GOT3 (cell line): ENCODE measurements around the gene UGT3A2.

ENCODE experiments used
- DNase-seq: peaks from one replicate; lab custom pipeline; 2025; ENCODE audit warnings: mixed read lengths; lab: John Stamatoyannopoulos, UW

Gene UGT3A2

GRCh38 chr5:36006163-36006562 is 60.5 kb downstream of the UGT3A2 start:
- no peak for DNase-seq

GRCh38 chr5:36001032-36001431 is 65.7 kb downstream of the UGT3A2 start:
- DNase-seq, result no peak

DNA sequence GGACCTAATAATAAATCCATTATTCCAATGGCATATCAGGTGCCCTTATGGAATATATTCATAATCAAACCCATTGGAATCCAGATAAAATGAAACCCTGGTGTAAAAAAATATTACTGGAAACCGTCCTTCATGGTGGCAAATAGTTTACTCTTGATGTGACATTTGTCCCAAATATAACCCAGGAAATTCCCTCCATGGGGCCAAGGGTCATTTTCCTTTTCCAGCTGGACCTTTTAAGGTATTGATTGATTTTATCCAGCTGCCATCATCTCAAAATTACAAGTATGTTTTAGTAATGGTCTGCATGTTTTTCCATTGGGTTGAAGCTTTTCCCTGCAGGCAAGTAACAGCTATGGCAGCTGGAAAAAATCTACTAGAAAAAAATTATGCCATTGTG is 67.1 kb downstream of the UGT3A2 start:
- no peak for DNase-seq

DNA sequence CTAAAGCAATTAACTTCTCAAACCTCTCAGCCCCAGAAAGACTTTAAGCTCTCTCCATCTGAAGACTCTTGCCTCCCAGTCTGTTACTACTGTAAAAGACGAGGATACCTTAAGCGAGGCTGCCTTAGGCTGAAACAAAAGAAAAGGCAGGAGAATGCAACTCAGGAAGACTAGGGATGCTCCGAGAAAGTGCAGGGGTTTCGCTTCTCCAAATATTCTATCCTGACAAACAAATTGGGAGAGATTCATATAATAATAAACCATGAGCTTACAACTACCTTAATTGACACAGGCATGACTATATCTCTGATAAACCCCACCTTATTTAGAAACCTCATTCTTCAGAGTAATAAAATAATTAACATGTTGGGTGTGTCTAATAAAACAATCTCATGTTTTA is 70.6 kb downstream of the UGT3A2 start:
- no peak for DNase-seq

DNA sequence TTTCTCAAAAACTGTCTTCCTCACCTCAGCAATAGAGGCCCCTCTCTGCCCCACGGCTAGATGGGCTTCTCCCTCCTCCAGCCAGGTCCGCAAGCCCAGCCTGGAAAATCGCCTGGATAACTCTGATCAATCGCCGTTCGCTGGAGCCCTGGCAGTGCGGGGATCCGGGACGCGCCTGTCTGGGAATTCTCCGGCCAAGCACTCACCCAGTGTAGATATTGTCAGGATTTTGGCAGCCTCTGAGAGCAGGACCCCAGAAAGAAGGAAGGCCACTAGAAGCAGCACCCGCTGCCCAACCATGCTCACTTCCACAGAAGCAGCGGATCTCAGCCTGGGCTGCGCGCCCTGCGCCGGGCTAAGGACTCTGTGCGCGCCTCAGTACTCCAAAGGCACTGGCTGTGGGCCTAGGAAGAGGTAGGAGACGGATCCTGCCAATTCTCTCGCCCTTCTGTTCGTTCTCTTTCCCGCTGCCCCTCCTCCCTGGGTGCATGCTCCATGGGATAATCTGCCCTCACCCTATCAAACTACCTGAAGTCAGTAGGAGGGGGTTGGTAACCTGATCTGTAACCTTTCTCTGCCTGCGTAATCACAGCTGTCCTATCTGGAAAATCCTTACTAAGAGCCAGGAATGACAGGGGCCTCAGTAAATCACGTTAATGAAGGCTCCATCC is 75.6 kb downstream of the UGT3A2 start, which contains the start of gene UGT3A1:
Gene UGT3A1, minus strand, starts transcription at position 450 of the 671 bp plus-strand sequence. Its CDS starts 150 bp downstream, at position 300.
- DNase-seq, result no peak

DNA sequence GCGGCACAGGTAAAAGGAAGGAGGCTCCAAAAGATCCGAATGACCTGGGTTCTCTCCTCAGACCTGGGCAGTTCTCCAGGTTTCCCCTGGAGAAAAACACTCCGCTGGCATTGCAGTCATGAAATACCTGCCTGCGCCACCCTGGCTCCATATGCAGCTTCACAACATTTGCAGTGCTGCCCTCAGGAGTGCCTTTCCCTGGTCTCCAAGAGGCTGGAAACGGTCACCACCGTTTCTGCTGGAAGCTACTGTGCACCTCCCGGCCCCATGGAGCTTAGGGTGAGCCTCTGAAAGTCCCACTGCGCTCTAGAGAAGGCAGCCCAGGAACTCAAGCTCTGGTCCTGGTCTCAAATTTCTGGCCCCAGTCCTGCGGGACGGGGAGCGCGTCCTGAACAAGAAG is 76.2 kb downstream of the UGT3A2 start:
- DNase-seq, result no peak

GRCh38 chr5:35988529-35988928 is 78.2 kb downstream of the UGT3A2 start:
- no peak for DNase-seq

GRCh38 chr5:35987776-35988175 is 78.9 kb downstream of the UGT3A2 start:
- DNase-seq, result no peak
